ENCODE data around the gene SGK2. TPM values are rescaled to one million over a fixed set of nuclear protein-coding genes. Genes with fewer than 3 reads are reported as not detected.

The SGK2 gene
- total RNA-seq, 1 experiment from 2014 or later, result 0.13 TPM

DNA sequence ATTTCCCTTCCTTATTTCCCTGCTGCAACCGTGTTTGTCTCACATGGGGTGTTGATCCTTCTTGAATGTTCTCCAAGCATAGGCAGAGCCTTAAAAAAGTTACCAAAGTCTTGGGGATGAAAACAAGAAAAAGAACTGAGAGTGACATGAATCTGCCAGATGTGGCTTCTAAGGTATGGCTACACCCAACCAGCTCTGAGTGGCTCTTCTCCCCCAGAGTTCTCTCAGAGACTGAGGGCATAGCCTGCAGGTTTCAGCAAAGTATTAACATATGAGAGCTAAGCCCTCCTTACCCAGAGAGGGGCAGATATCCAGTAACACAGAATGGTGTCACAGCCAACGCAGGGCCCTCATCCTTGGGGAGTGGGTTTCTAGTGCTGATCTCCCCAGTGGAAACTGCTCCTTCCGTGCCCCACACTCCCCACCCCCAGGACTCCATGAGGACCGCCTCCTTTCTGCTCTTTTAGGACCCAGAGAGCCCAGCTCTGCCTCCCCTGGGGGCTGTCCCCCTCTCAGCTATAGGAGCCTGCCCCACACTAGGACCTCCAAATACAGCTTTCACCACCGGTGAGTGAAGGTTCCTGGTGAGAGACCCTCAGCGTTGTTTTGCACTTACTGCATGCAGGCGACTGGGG lies 23.3 kb upstream of the SGK2 start:
- POLR2A ChIA-PET (ENCODE audit: low non-redundant PET), result no interaction called here
- CTCF ChIA-PET, result no interaction called here
- Histone ChIP-seq H3K27ac (ENCODE audit: low read depth, low read length, poor library complexity, severe bottlenecking) (no peak overlapping the region), H3K36me3 (ENCODE audit: insufficient read depth, low read length, poor library complexity, severe bottlenecking) (no peaks in the 10 kb centered on the region), H3K9me3 (ENCODE audit: low read depth, low read length, poor library complexity, severe bottlenecking) (no peaks in the 10 kb centered on the region), H3K4me1 (ENCODE audit: insufficient read depth, low read length, poor library complexity, severe bottlenecking) (no peaks in the 10 kb centered on the region), H3K27me3 (replicated peaks; ENCODE audit: insufficient read depth, low read depth, low read length, poor library complexity) (no peaks in the 10 kb centered on the region), H3K4me3 (ENCODE audit: low read depth, low read length, poor library complexity, severe bottlenecking) (no peak overlapping the region)
- no peak for TF ChIP-seq EZH2 (IDR thresholded peaks at IDR 0.05; ENCODE audit: borderline replicate concordance, low read depth, low read length, poor library complexity, severe bottlenecking)
- TF ChIP-seq, protein P1, sequence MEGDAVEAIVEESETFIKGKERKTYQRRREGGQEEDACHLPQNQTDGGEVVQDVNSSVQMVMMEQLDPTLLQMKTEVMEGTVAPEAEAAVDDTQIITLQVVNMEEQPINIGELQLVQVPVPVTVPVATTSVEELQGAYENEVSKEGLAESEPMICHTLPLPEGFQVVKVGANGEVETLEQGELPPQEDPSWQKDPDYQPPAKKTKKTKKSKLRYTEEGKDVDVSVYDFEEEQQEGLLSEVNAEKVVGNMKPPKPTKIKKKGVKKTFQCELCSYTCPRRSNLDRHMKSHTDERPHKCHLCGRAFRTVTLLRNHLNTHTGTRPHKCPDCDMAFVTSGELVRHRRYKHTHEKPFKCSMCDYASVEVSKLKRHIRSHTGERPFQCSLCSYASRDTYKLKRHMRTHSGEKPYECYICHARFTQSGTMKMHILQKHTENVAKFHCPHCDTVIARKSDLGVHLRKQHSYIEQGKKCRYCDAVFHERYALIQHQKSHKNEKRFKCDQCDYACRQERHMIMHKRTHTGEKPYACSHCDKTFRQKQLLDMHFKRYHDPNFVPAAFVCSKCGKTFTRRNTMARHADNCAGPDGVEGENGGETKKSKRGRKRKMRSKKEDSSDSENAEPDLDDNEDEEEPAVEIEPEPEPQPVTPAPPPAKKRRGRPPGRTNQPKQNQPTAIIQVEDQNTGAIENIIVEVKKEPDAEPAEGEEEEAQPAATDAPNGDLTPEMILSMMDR (conservative IDR thresholded peaks at IDR 0.05; ENCODE audit: low read depth, low read length), result no peak
- DNase-seq (ENCODE audit: low spot score), result no peak
- intact Hi-C loops (cut with micrococcal nuclease; ENCODE audit: unreplicated experiment), result loop anchor here (5.0 to 10.0 kb wide), 3 partner anchors 149 to 657 kb away; no protein-coding TSS in a partner anchor
- no TSS peak for BruUV-seq (replicated peaks)

DNA sequence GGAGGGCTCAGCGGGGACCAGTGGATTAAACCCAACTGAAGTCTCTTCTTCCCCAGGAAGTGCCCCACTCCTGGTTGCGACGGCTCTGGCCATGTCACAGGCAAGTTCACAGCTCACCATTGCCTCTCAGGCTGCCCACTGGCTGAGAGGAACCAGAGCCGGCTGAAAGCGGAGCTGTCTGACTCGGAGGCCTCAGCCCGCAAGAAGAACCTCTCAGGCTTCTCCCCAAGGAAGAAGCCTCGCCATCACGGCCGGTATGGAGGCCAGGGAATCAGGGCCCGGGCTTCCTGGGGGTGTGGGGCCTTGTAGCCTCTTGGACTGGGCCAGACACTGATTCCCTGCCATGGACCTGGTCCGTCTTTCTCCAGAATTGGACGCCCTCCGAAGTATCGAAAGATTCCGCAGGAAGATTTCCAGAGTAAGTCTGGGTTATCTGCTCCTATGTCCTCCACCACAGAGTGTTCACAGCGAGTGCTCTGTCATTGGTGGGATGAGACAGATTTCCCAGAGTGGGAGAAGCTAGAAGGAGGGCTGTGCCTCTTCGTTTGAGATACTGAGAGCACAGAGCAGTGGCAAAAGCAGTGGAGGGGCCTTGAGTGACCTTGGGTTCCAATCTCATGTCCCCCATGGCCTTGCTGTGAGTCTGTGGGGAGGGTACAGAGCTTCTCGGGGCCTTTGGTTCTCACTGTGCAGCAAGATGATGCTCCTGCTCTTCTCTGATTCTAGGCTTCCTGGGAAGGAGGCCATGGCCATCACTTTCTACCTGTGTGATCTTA lies 22.6 kb upstream of the SGK2 start:
- TF ChIP-seq, protein P1 (conservative IDR thresholded peaks at IDR 0.05; ENCODE audit: low read depth, low read length), result no peak
- TF ChIP-seq EZH2 (IDR thresholded peaks at IDR 0.05; ENCODE audit: borderline replicate concordance, low read depth, low read length, poor library complexity, severe bottlenecking), result no peak
- Histone ChIP-seq H3K27ac (ENCODE audit: low read depth, low read length, poor library complexity, severe bottlenecking) (no peak overlapping the region), H3K4me1 (ENCODE audit: insufficient read depth, low read length, poor library complexity, severe bottlenecking) (no peaks in the 10 kb centered on the region), H3K9me3 (ENCODE audit: low read depth, low read length, poor library complexity, severe bottlenecking) (no peaks in the 10 kb centered on the region), H3K4me3 (ENCODE audit: low read depth, low read length, poor library complexity, severe bottlenecking) (no peak overlapping the region), H3K36me3 (ENCODE audit: insufficient read depth, low read length, poor library complexity, severe bottlenecking) (no peaks in the 10 kb centered on the region), H3K27me3 (replicated peaks; ENCODE audit: insufficient read depth, low read depth, low read length, poor library complexity) (no peaks in the 10 kb centered on the region)
- no TSS peak for BruUV-seq (replicated peaks)
- ChIA-PET CTCF (interaction anchor here (0.5 kb wide), 1 partner anchor 86 kb away, joined by 3 read pairs; no protein-coding TSS in a partner anchor), POLR2A (ENCODE audit: low non-redundant PET) (interaction anchor here (0.8 kb wide), 1 partner anchor 153 kb away, joined by 3 read pairs; no protein-coding TSS in a partner anchor)
- intact Hi-C loops (cut with micrococcal nuclease; ENCODE audit: unreplicated experiment), result loop anchor here (5.0 to 10.0 kb wide), 3 partner anchors 149 to 656 kb away; no protein-coding TSS in a partner anchor
- no peak for DNase-seq (ENCODE audit: low spot score)

DNA sequence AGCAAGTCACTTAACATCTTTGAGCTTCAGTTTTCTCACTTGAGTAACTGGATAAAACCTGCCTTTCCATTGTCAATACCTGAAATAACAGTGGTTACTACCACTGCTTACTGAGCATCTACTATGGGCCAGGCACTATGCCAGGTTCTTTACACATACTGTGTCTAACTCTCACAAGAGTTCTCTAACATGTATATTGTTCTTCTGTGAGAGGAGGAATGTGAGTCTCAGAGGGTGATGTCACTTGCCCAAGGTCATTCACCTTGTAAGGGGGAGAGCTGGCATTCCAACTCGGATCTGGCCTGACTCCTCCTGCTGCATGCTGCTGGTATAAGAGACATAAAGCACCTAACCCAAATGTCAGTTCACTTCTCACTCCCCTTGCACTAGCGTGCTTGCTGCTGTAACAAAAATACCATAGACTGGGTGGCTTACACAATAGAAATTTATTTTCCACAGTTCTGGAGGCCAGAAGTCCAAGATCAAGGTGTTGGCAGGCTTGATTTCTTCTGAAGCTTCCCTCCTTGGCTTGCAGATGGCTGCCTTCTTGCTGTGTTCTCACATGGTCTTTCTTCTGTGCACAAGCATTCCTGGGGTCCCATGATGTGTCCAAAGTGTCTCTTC lies 21.9 kb upstream of the SGK2 start:
- TF ChIP-seq, protein P1 (conservative IDR thresholded peaks at IDR 0.05; ENCODE audit: low read depth, low read length), result no peak
- TF ChIP-seq EZH2 (IDR thresholded peaks at IDR 0.05; ENCODE audit: borderline replicate concordance, low read depth, low read length, poor library complexity, severe bottlenecking), result no peak
- BruUV-seq (replicated peaks), result no TSS peak
- DNase-seq (ENCODE audit: low spot score), result no peak
- H3K27ac ChIP-seq (ENCODE audit: low read depth, low read length, poor library complexity, severe bottlenecking), result no peak overlapping the region
- POLR2A ChIA-PET (ENCODE audit: low non-redundant PET), result interaction anchor here (0.8 kb wide), 1 partner anchor 153 kb away, joined by 3 read pairs; no protein-coding TSS in a partner anchor
- CTCF ChIA-PET, result no interaction called here
- H3K9me3 ChIP-seq (ENCODE audit: low read depth, low read length, poor library complexity, severe bottlenecking), result no peaks in the 10 kb centered on the region
- no peaks in the 10 kb centered on the region for H3K36me3 ChIP-seq (ENCODE audit: insufficient read depth, low read length, poor library complexity, severe bottlenecking)
- H3K4me1 ChIP-seq (ENCODE audit: insufficient read depth, low read length, poor library complexity, severe bottlenecking), result no peaks in the 10 kb centered on the region
- H3K27me3 ChIP-seq (replicated peaks; ENCODE audit: insufficient read depth, low read depth, low read length, poor library complexity), result no peaks in the 10 kb centered on the region
- intact Hi-C loops (cut with micrococcal nuclease; ENCODE audit: unreplicated experiment), result loop anchor here (5.0 to 10.0 kb wide), 3 partner anchors 148 to 655 kb away; no protein-coding TSS in a partner anchor
- H3K4me3 ChIP-seq (ENCODE audit: low read depth, low read length, poor library complexity, severe bottlenecking), result no peak overlapping the region
